K562 (cell line): Measurements from ENCODE around the gene WWC2.

Experiments used
- CHD1 ChIP-seq: fragments of 200-600 bp; sonication (generic); IDR thresholded peaks from one replicate; pipeline ENCODE4 v1.6.1; 2012; ENCODE audit warnings: mild to moderate bottlenecking, moderate library complexity, low read length, inconsistent platforms
- ZNF197 ChIP-seq: fragments of 200-800 bp; sonication (Bioruptor generic); IDR thresholded peaks from 2 replicates; pipeline ENCODE4 v1.6.1; 2016; ENCODE audit warnings: low read depth, missing genetic modification characterization, missing compliant biosample characterization
- ZNF263 ChIP-seq: sonication (generic); formaldehyde crosslinking; IDR thresholded peaks from 2 replicates; pipeline ENCODE4 v1.8.0; 2022; ENCODE audit warnings: mild to moderate bottlenecking, missing genetic modification reagents, borderline replicate concordance
- TF ChIP-seq, protein P1 (sequence below), 3 experiments: IDR thresholded peaks in 2 of 3; conservative IDR thresholded peaks in 1 of 3; 2 replicates each; pipeline ENCODE4 v1.5.1; 2011 to 2012; ENCODE audit warnings: low read length in 3 of 3, mild to moderate bottlenecking in 3 of 3, control low read depth in 2 of 3, improper control_type of control experiment in 1 of 3, inconsistent platforms in 1 of 3, low read depth in 1 of 3, mixed read lengths in 1 of 3, moderate library complexity in 1 of 3; ENCODE audit not compliant: insufficient read depth in 2 of 3

GRCh38 chr4:183322326-183322725 lies 223.3 kb downstream of the WWC2 start, which contains the start of gene CLDN24:
- TF ChIP-seq ZNF263 (no peak), CHD1 (no peak), ZNF197 (CRISPR knock-in tag) (no peak)
- TF ChIP-seq, protein P1, sequence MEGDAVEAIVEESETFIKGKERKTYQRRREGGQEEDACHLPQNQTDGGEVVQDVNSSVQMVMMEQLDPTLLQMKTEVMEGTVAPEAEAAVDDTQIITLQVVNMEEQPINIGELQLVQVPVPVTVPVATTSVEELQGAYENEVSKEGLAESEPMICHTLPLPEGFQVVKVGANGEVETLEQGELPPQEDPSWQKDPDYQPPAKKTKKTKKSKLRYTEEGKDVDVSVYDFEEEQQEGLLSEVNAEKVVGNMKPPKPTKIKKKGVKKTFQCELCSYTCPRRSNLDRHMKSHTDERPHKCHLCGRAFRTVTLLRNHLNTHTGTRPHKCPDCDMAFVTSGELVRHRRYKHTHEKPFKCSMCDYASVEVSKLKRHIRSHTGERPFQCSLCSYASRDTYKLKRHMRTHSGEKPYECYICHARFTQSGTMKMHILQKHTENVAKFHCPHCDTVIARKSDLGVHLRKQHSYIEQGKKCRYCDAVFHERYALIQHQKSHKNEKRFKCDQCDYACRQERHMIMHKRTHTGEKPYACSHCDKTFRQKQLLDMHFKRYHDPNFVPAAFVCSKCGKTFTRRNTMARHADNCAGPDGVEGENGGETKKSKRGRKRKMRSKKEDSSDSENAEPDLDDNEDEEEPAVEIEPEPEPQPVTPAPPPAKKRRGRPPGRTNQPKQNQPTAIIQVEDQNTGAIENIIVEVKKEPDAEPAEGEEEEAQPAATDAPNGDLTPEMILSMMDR (IDR thresholded peaks at IDR 0.05 in 2 of 3, conservative IDR thresholded peaks at IDR 0.05 in 1 of 3; ENCODE audit: insufficient read depth in 2 of 3, low read depth in 1 of 3, low read length in 3 of 3) = no peak
